OCI-LY1 (cell line): Measurements from ENCODE around the gene ELF2.

Source experiments
- H2AFZ ChIP-seq: fragments of 200-600 bp; sonication (generic), shearing (Covaris generic); 2 replicates; pipeline ENCODE4 v1.6.0; 2014; ENCODE audit warnings: antibody characterized with exemption, mild to moderate bottlenecking, low read length
- H3F3A ChIP-seq: fragments of 200-600 bp; sonication (generic), shearing (Covaris generic); 2 replicates; pipeline ENCODE4 v1.6.0; 2014; ENCODE audit warnings: mild to moderate bottlenecking, antibody characterized with exemption, low read length, moderate library complexity; ENCODE audit not compliant: insufficient read depth
- H3K27ac ChIP-seq: fragments of 200-600 bp; sonication (generic); 2 replicates; pipeline ENCODE4 v1.5.1; 2014; ENCODE audit warnings: low read length, mixed run types, mild to moderate bottlenecking, low read depth; ENCODE audit not compliant: poor library complexity, severe bottlenecking
- H3K27me3 ChIP-seq: fragments of 200-600 bp; sonication (generic); 2 replicates; pipeline ENCODE4 v1.6.0; 2014; ENCODE audit warnings: antibody characterized with exemption, mild to moderate bottlenecking, low read length, moderate library complexity; ENCODE audit not compliant: insufficient read depth
- H3K36me3 ChIP-seq: fragments of 200-600 bp; sonication (generic); 2 replicates; pipeline ENCODE4 v1.6.1; 2014; ENCODE audit warnings: mild to moderate bottlenecking, antibody characterized with exemption, low read length, moderate library complexity, mixed read lengths; ENCODE audit not compliant: insufficient read depth
- H3K4me1 ChIP-seq: fragments of 200-600 bp; sonication (generic); 2 replicates; pipeline ENCODE4 v1.5.1; 2014; ENCODE audit warnings: mild to moderate bottlenecking, low read length, moderate library complexity; ENCODE audit not compliant: insufficient read depth, severe bottlenecking
- H3K4me2 ChIP-seq: fragments of 200-600 bp; sonication (generic), shearing (Covaris generic); 2 replicates; pipeline ENCODE4 v1.6.1; 2014; ENCODE audit warnings: low read length
- H3K4me3 ChIP-seq: fragments of 200-600 bp; sonication (generic); 2 replicates; pipeline ENCODE4 v1.5.1; 2014; ENCODE audit warnings: low read length, low read depth, mild to moderate bottlenecking, mixed read lengths; ENCODE audit not compliant: poor library complexity, severe bottlenecking
- H3K79me2 ChIP-seq: fragments of 200-600 bp; shearing (Covaris generic); 2 replicates; pipeline ENCODE4 v1.6.1; 2016; ENCODE audit warnings: mixed run types, low read length, mixed read lengths; ENCODE audit not compliant: insufficient read depth
- H3K9ac ChIP-seq: fragments of 200-600 bp; sonication (generic), shearing (Covaris generic); 2 replicates; pipeline ENCODE4 v1.6.1; 2014; ENCODE audit warnings: mild to moderate bottlenecking, low read length, mixed read lengths
- H3K9me2 ChIP-seq: fragments of 200-600 bp; sonication (generic), shearing (Covaris generic); 2 replicates; pipeline ENCODE4 v1.6.1; 2014; ENCODE audit warnings: low read depth, mild to moderate bottlenecking, low read length, mixed read lengths
- H3K9me3 ChIP-seq: fragments of 200-600 bp; shearing (Covaris generic); 2 replicates; pipeline ENCODE4 v1.6.1; 2014; ENCODE audit warnings: low read length, mixed read lengths
- H4K20me1 ChIP-seq: fragments of 200-600 bp; sonication (generic), shearing (Covaris generic); 2 replicates; pipeline ENCODE4 v1.6.0; 2016; ENCODE audit warnings: mild to moderate bottlenecking, low read length; ENCODE audit not compliant: insufficient read depth
- CTCF ChIP-seq: fragments of 200-600 bp; sonication (generic), shearing (Covaris generic); IDR thresholded peaks from 2 replicates; pipeline ENCODE4 v1.5.1; 2017; ENCODE audit warnings: mild to moderate bottlenecking, antibody characterized with exemption, low read length, moderate library complexity, mixed read lengths
- EZH2 ChIP-seq: fragments of 200-600 bp; sonication (generic), shearing (Covaris generic); IDR thresholded peaks from 2 replicates; pipeline ENCODE4 v1.8.0; 2017; ENCODE audit warnings: borderline replicate concordance, mixed run types, mild to moderate bottlenecking, antibody characterized with exemption, low read length, moderate library complexity, mixed read lengths

The ELF2 gene

DNA sequence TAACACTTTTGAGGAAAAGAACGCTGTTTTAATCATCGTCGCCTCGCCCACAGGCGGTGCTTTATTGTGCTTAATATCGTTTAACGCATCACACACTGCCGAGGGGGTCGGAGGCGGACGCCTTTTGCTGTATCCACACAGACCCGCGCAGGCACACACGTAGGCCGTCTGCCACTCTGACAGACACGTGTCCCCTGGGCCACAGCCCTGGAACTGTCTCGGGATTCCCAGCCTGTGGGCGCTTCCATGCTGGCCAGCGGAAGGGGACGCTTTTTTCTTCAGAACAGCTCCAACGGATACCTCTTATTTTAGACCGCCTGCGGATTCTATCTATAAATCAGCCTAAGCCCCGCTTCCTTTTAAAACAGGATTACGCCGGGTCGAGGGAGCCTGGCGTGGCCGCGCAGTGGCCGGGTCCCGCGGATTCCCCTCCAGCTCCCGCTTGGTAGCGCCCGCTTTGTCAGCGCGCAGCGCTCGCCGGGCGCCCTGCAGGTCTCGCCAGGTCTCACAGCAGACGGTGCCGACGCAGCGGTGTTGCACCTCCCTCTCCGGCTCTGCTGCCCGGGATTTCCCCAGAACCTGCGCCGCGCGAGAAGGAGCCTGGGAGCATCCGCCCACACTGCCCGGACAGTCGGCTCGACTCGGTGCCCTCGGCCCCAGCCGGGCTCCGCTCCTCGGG lies 161.6 kb downstream of the ELF2 start, which contains the start of gene NOCT:
Gene NOCT (plus strand): TSS at position 513 of the 679 bp plus-strand sequence. CDS start 201 bp downstream, outside the sequence.
- Histone ChIP-seq H3K4me2 (peak within 1 kb of the TSS; percentile 72), H2AFZ (0 out of 2 replicates have a peak within 1 kb of the TSS, but pooled peaks have one; percentile 8), H3K79me2 (peaks cover 41% of the 10 kb centered on the region), H3K27me3 (no peaks in the 10 kb centered on the region), H3K9me3 (no peaks in the 10 kb centered on the region), H3K36me3 (peaks cover 14% of the 10 kb centered on the region), H3K9me2 (no peaks in the 10 kb centered on the region), H3K4me1 (peaks cover 43% of the 10 kb centered on the region), H3K27ac (peak within 1 kb of the TSS; percentile 75), H3F3A (no peaks in the 10 kb centered on the region), H4K20me1 (no peaks in the 10 kb centered on the region), H3K9ac (peak within 1 kb of the TSS; percentile 93), H3K4me3 (peak within 1 kb of the TSS; percentile 91)
- no peak for TF ChIP-seq CTCF
- no peak for TF ChIP-seq EZH2

DNA sequence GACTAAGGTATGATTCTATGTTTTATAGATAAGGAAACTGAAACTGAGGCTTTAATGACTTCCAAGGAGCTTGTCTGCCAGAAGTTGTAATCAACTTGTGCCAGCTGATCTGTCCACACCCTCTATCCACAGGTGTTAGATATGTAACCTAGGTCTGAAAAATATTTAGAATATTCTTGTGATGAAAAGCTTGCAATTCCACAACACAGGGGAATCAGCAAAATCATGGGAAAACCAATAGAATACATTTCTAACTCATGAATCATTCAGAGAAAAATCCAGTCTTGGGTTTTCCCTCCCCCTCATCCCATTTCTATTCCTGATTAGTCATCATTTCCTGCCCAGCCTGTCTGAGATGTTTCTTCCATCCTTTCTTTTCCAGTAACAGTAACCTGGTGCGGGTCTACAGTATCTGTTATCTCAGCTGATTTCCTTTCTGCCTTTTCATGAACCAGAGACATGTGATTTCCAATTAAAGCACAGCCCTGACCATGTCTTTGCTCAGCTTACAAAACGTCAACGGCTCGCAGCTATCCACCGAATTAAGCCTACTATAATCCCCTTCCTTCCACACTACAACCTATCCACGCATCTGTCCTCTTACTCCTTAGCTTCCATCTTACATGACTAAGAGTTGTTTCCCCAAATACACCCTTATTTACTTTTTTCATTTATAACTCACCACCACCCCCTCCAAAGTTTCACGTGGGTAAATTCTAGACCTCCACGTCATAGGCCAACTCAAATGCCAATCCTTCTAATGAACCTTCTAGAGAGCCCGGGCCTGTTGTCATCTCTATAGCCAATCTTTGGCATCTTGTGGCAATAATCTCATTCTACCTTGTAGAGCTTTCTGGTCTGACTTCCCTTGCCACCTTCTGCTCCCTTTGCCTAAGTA lies 162.4 kb downstream of the ELF2 start:
- H3K9me2 ChIP-seq, result no peaks in the 10 kb centered on the region
- peak overlapping the region; percentile 91 for H3K4me3 ChIP-seq
- no peaks in the 10 kb centered on the region for H3F3A ChIP-seq
- H3K4me1 ChIP-seq, result peaks cover 37% of the 10 kb centered on the region
- H3K9ac ChIP-seq, result peak overlapping the region; percentile 93
- 0 out of 2 replicates have a peak overlapping the region, but pooled peaks have one; percentile 8 for H2AFZ ChIP-seq
- H3K27me3 ChIP-seq, result 0 out of 2 replicates have a peak, but pooled peaks cover 3% of the 10 kb centered on the region
- peak overlapping the region; percentile 75 for H3K27ac ChIP-seq
- TF ChIP-seq EZH2, result no peak
- TF ChIP-seq CTCF, result no peak
- H4K20me1 ChIP-seq, result no peaks in the 10 kb centered on the region
- H3K79me2 ChIP-seq, result peaks cover 34% of the 10 kb centered on the region
- peaks cover 6% of the 10 kb centered on the region; the same call in 1 of the 2 replicates for H3K36me3 ChIP-seq
- H3K9me3 ChIP-seq, result no peaks in the 10 kb centered on the region
- peak overlapping the region; percentile 72 for H3K4me2 ChIP-seq

GRCh38 chr4:139011225-139011950 lies 165.6 kb downstream of the ELF2 start:
- no peak overlapping the region for H3K9ac ChIP-seq
- no peaks in the 10 kb centered on the region for H3K9me3 ChIP-seq
- peaks cover 3% of the 10 kb centered on the region for H3K79me2 ChIP-seq
- TF ChIP-seq CTCF (no peak), EZH2 (no peak)
- peaks cover 10% of the 10 kb centered on the region for H3K4me1 ChIP-seq
- H3K27me3 ChIP-seq, result peaks cover 3% of the 10 kb centered on the region; the same call in 1 of the 2 replicates
- no peaks in the 10 kb centered on the region for H4K20me1 ChIP-seq
- no peak overlapping the region for H3K4me3 ChIP-seq
- H2AFZ ChIP-seq, result no peak overlapping the region
- no peaks in the 10 kb centered on the region for H3K9me2 ChIP-seq
- no peak overlapping the region for H3K27ac ChIP-seq
- no peak overlapping the region for H3K4me2 ChIP-seq
- H3F3A ChIP-seq, result no peaks in the 10 kb centered on the region
- no peaks in the 10 kb centered on the region; the same call in 1 of the 2 replicates for H3K36me3 ChIP-seq
